GM15510 (cell line): Measurements from ENCODE around the gene TMEM8B.

ENCODE experiments used
- POLR2A ChIP-seq: IDR thresholded peaks from 3 replicates; pipeline ENCODE4 v1.6.1; 2011; ENCODE audit warnings: borderline replicate concordance; ENCODE audit not compliant: insufficient read length; ENCODE audit errors: extremely low read depth

Gene TMEM8B

DNA sequence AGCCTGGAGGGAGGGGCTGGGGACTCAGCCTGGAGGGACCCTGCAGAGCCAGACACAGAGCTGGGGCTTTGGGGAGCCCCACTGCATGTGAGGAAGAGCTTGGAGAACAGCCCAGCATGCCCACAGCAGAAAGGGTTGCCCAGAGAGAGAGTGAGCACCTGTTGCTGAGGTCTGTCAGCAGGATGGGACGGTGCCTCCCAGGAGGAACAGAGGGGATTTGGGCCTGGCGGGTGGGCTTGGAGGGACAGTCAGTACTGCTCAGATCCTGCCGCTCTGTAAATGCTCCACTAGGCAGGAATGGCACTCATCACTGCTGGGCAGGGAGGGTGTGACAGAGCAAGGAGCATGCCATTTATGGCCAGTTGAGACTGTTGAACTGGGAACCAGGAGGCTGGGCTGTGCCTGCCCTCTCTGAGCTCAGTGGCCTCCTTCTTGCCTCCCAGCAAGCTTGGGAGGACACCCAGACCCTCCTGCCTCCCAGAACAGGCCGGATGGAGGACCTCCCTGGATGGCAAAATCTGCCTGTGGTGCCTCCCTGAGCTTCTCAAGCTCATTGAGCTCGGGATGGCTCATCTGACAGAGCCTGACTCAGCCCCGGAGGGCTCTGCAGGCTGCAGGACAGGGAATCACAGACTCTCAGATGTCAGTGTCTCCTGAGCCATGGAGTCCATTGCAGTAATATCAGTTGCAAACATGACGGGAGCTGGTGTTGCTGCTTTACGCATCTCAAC, 76.2 kb downstream of the TMEM8B start:
- no peak for TF ChIP-seq POLR2A

- no peak for TF ChIP-seq POLR2A
These were observed 77.1 kb downstream of the TMEM8B start, which contains the start of gene HRCT1 for GRCh38 chr9:35905912-35906679. Gene HRCT1 (plus strand): TSS chr9:35906202. CDS start chr9:35906288, 86 bp downstream.

- no peak for TF ChIP-seq POLR2A
These were observed 78.1 kb downstream of the TMEM8B start for GRCh38 chr9:35906923-35907699.

GRCh38 chr9:35907711-35908503, 78.9 kb downstream of the TMEM8B start:
- no peak for TF ChIP-seq POLR2A

- TF ChIP-seq POLR2A = no peak
These were observed 79.6 kb downstream of the TMEM8B start for GRCh38 chr9:35908504-35909125.

DNA sequence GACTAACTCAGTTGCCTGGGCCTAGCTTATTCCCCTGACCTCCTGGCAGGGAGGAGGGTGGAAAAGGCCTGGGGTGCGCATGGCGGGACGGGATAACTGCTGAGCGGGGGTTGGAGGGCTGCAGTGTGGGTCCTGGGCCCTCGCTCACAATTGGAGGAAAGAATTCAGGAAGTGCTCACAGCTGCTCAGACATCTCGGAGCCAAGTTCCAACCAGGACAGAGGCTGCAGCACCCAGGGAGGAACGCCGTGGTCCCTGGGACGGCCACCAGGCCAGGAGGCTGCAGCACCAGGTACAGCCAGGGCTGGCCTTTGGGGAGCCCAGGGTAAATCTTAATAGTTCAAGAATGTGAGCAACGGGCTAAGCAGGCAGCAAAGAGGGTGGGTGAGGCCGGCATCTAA, 80.2 kb downstream of the TMEM8B start, which contains the start of gene SPAAR:
TSS of gene SPAAR (plus strand) at position 217 of the 400 bp plus-strand sequence. CDS start 974 bp downstream, outside the sequence.
- no peak for TF ChIP-seq POLR2A

GRCh38 chr9:35909687-35910612, 80.9 kb downstream of the TMEM8B start:
- no peak for TF ChIP-seq POLR2A

DNA sequence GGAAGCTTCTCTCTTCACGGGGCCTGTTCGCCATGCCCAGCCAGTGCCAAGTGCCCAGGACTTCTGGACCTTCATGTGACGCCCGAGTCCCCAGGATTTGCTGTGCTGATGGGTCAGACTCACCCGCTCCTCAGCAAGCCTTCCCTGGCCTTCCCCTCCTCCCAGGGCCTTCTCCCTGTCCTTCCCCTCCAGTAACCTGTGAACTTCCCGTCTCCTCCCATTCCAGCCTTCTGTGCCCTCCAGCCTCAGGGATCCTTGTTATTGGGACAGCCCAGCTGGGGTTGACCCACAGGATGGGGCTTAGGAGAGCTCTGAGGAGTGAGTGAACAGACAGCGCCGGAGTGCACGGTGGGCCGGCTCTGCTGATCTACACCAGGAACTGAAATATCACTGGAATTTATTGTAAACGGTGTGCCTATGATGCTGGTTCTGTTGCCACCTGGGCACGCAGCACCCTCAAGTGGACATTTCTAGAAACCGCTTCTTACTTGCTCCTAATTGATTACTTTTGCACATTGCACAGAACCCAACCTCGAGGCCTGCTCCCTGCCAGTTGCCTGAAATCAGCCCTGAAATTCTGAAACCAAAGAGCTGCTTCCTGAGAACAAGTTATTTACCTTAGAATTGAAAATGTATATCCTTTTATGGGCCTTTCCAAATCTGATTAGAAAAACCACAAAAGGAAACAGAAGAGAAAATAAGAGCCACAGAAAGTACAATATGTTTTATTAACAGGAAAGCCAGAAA, 81.8 kb downstream of the TMEM8B start:
- no peak for TF ChIP-seq POLR2A

DNA sequence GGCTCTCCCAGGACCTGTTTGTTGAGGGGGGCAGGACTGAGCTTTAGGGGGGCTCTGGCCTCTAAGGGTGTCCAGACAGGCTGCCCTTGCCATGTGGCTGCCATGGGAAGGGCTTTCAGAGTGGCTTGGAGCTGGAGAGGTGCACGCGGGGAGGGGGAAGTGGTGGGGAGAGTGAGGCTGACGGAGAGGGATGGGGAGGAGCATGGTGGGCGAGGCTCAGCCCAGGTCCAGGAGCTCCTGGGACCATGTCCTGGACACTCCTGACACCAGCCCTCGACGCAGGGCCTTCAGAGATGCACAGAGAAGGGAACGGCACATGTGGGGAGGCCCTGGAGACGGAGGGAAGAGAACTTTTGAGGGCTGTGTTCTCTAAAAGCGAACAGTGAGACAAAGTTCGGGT, 82.7 kb downstream of the TMEM8B start:
- TF ChIP-seq POLR2A = no peak

GRCh38 chr9:35912791-35913400, 83.9 kb downstream of the TMEM8B start:
- no peak for TF ChIP-seq POLR2A

- no peak for TF ChIP-seq POLR2A
These were observed 85.3 kb downstream of the TMEM8B start for GRCh38 chr9:35914301-35914807.
